Subcutaneous adipose tissue (tissue), 4 donors: ENCODE results near the gene POLR3E. TPM values are rescaled to one million over a fixed set of nuclear protein-coding genes. Genes with fewer than 3 reads are reported as not detected.

ENCODE experiments used
- total RNA-seq, 4 donors: library from RNA; depleted of rRNA; stranded (reverse); fragments of >200 nt; gene quantifications; one replicate each; pipeline ENCODE4 v1.1.0, GENCODE V29; 2016
- TF ChIP-seq, protein P1 (sequence below): fragments of 450-650 bp; IDR thresholded peaks from one replicate; pipeline ENCODE4 v1.5.1; 2016; ENCODE audit warnings: low read depth, mild to moderate bottlenecking, control low read depth, antibody characterized with exemption, moderate library complexity

Gene POLR3E
- total RNA-seq, 4 donors from 2014 or later = 29.2 to 48.4 (median 40.5) TPM

DNA sequence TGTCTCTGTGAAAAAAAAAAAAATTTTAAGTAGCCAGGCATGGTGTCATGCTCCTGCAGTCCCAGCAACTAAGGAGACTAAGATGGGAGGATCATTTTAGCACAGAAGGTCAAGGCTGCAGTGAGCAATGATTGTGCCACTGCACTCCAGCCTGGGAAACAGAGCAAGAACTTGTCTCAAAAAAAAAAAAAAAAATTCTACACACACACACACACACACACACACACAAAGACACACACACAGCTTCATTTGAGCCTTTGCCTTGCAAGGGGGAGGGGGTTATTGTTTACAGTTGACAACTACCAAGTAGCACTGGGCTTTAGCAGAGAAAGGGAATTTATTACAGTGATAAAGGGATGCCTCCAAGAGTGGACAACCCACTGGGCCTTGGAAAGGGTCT, 4.9 kb upstream of the POLR3E start:
- TF ChIP-seq, protein P1, sequence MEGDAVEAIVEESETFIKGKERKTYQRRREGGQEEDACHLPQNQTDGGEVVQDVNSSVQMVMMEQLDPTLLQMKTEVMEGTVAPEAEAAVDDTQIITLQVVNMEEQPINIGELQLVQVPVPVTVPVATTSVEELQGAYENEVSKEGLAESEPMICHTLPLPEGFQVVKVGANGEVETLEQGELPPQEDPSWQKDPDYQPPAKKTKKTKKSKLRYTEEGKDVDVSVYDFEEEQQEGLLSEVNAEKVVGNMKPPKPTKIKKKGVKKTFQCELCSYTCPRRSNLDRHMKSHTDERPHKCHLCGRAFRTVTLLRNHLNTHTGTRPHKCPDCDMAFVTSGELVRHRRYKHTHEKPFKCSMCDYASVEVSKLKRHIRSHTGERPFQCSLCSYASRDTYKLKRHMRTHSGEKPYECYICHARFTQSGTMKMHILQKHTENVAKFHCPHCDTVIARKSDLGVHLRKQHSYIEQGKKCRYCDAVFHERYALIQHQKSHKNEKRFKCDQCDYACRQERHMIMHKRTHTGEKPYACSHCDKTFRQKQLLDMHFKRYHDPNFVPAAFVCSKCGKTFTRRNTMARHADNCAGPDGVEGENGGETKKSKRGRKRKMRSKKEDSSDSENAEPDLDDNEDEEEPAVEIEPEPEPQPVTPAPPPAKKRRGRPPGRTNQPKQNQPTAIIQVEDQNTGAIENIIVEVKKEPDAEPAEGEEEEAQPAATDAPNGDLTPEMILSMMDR = no peak

DNA sequence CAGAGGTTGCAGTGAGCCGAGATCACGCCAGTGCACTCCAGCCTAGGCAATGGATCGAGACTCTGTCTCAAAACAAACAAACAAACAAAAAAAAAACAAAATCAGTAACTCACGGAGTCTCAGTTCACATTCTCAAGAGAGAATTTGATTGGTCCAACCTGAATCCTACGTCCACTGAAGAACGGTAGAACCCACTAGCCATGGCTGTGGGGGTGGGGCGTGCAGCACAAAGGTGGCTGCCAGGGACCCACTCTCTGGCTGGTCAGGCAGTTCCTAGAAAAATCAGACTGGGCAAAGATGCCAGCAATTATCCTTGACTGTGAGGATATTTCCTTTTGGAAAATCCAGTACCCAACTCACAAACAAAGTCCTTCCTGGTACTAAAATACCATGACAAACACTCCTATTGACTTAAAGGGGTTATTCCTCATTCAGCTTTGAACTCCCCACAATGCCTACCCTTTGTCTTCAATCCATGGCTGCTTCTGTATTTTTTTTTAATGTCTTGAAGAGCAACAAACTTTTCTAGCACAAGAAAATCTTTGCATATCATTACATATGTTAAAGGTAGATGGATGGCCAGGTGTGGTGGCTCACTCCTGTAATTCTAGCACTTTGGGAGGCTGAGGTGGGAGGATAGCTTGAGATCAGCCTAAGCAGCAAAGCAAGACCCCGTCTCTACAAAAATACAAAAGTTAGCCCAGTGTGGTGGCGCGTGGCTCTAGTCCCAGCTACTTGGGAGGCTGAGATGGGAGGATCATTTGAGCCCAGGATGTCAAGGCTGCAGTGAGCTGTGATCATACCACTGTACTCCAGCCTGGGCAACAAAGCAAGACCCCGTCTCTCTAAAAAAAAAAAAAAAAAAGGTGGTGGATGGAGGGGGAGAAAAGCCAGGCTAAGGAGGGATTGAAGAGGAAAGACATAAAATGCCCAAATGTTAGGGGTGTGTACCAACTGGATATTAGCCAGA, 3.8 kb upstream of the POLR3E start:
- TF ChIP-seq, protein P1 = no peak

DNA sequence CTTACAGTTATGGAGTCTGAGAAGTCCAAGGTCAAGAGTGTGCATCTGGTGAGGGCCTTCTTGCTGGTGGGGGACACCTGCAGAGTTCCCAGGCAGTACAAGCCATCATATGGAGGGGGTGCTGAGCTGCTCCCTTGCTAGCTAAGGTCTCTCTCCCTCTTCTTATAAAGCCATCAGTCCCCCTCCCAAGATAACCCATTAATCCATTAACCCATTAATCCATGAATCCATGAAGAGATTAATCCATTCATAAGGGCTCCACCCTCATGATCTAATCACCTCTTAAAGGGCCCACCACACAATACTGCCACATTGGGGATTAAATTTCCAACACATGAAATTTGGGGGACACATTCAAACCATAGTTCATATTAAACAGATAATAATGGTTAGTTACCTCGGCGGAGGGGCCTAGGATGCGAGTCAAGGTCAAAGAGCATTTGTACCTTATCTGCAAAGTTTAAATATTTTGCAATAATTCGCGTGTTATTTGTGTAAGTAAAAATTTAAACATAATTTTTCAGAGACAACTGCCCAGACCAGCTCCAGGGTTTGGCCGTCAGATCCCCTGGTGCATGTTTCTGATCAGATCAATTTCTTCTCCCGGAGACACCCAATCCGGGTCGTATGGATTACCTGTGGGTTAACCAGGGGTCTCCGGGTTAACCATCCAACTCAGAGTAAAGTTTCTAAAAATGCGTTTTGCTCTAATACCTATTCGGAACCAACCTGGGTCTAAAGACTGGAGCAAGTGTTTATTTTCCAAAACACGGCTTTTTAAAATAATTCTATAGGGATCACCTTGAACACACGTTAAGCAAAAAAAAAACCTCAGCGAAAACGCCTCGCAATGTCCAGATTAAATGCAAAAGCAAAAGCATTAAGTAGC, 740 bp upstream of the POLR3E start:
- TF ChIP-seq, protein P1 = no peak

DNA sequence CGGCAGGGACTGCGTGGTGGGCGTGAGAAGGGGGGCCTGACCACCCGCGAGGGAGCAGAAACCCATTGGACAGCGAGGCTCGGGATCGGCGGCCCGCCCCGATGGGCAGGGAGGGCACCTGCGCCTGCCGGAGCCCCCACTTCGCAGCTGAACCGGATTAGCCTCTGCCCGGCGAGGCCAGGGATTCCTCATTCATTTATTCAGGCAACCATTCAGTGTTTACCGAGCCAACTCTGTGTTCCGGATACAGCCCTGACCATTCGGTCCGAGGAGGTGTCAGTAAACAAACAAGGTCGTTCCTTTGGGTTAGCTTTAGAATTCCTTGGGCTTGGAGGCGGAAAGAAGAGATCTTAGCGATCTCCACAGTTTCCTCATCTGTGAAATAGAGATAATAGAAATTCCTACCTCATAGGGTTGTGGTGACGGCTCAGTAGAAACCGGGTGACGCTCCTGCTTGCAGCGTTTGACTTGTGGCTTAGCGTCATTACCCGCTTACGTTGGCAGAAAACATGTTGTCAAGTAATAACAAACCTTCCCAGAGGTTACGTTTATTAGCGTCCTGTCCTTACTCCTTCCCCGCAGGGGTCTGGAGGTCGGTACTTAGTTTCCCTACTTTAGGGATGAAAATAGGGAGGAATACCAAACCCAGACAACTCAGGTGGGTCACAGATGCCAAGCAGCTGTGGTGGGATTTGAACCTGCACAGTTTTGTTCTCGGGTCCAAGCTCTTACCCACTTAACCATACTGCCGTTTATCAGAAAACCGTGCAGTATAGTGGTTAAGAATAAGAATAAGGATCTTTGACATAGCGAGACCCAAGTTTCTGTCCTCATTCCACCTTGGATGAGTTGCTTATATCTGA, 893 bp downstream of the POLR3E start:
- TF ChIP-seq, protein P1 = no peak

DNA sequence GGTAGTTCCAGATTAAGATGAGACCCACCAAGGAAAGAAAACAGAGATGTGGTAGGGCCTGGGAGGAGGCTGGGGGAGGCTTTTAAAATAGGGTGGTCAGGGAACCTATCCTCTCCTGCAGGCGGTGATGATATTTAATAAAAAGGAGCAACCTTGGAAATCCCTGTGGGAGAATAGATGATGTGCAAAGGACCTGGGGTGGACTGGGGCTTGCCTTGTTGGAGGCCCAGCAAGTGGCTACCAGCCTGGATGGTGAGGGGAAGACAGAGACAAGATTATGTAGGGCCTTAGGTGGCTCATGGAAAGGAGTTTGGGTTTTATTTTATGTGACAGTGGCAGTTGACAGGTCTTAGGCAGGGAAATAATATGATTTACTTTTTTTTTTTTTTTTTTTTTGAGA, 1.8 kb downstream of the POLR3E start:
- TF ChIP-seq, protein P1 = no peak

DNA sequence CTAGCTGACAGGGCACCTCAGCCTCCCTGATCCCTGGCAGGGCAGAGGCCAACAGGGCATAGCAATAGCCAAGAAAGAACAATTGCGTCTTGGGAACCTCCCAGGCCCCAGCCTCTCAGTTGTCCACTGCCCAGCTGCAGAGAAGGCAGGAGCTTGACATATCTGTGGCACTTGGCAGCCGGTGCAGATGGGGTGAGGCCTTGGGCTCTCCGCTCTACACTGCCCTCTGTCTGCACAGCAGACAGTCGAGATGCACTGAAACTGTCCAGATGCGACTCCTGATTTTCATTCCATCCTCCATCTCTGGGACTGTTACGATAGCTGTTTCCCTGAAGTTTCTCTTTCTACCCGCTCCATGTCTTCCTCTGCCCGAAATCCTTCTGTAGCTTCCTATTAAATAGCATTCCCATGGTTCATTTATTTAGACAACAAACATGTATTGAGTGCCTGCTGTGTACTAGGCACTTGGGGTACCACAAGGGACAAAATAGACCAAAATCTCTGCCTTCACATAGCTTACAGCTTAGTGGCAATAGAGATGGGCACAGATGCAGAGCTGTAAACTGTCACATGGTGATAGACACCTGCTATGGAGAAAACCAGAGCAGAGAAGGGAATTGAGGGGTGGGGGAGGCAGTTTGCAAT, 3.3 kb downstream of the POLR3E start:
- TF ChIP-seq, protein P1 = no peak
